HEK293T (cell line): Measurements from ENCODE around the gene HSPH1.

Experiments
- FOXK2 ChIP-seq: fragments of 450-650 bp; IDR thresholded peaks from 2 replicates; pipeline ENCODE4 v1.6.1; 2016; ENCODE audit warnings: mild to moderate bottlenecking
- SUZ12 ChIP-seq: fragments of 450-650 bp; IDR thresholded peaks from 2 replicates; pipeline ENCODE4 v1.6.1; 2016; ENCODE audit warnings: mild to moderate bottlenecking
- TARDBP ChIP-seq: fragments of 450-650 bp; IDR thresholded peaks from 2 replicates; pipeline ENCODE4 v1.6.1; 2016

DNA sequence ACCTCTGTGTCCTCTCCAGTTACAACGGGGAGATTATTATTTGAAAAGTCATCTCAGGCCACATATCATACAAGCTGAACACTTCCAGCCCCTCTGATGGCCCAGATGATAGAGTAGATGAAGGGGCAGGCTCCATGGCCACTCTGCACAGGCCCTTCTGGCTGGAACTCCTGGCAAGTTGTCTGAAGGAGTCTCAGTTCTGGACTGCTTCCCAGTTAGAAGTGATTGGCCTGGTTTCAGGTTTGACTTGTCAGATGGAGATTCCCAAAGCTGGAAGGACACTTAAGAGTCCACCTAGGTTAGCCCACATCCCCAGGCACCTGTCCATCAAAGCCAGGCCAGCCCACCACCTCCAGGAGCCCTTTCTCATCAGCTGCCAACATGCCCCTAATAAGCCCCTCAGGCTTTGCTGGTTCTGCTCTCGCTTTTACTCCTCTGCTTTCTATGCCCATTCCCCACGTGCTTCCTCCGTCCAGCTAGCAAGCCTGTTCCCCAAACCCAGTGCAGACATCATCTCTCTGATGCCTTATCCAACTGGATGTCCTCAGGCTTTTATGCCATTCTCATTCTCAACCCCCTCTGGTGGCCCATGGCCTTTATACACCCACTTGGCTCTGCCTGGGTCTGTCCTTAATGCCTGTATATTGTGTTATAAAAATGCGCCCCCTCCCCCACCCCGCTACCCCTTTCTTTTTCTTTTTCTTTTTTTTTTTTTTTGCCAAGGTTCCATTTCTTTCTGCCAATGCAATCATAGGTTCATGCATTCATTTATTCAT is 56.5 kb downstream of the HSPH1 start:
- TF ChIP-seq SUZ12: no peak
- no peak for TF ChIP-seq TARDBP
- TF ChIP-seq FOXK2: no peak
